ENCODE results near the gene FAM20C.

DNA sequence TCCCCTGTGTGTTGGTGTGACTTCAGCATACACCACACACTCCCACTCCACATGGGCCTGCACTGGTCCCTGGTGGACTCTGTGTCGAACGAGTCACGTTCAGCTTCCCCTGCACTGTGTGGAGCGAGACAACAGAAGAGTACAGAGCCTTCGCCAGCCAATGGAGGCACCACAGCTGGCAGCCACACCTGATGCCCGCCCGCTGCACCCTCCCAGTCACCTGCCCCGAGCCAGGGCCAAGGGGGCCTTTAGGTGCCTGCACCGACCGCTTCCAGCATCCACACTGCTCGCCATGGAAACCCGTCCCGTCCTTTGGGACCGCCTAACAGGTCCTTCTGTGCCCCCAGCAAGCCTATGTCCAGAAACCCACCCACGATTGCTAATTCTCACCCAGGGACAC lies 106.8 kb downstream of the FAM20C start:
- TF ChIP-seq, protein P1, sequence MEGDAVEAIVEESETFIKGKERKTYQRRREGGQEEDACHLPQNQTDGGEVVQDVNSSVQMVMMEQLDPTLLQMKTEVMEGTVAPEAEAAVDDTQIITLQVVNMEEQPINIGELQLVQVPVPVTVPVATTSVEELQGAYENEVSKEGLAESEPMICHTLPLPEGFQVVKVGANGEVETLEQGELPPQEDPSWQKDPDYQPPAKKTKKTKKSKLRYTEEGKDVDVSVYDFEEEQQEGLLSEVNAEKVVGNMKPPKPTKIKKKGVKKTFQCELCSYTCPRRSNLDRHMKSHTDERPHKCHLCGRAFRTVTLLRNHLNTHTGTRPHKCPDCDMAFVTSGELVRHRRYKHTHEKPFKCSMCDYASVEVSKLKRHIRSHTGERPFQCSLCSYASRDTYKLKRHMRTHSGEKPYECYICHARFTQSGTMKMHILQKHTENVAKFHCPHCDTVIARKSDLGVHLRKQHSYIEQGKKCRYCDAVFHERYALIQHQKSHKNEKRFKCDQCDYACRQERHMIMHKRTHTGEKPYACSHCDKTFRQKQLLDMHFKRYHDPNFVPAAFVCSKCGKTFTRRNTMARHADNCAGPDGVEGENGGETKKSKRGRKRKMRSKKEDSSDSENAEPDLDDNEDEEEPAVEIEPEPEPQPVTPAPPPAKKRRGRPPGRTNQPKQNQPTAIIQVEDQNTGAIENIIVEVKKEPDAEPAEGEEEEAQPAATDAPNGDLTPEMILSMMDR (IDR thresholded peaks at IDR 0.05): no peak
- TF ChIP-seq EP300 (IDR thresholded peaks at IDR 0.05) (no peak), POLR2A (IDR thresholded peaks at IDR 0.05) (no peak), POLR2AphosphoS5 (IDR thresholded peaks at IDR 0.05) (no peak)
